HG03378 (cell line): ENCODE results near the gene PHKG2.
A peak's percentile ranks its signal among the peaks of the same experiment; 100 is the strongest.

Experiments used
- ATAC-seq: cut with Tn5 transposase; IDR thresholded peaks from one replicate; pipeline ENCODE4 v1.9.1; 2021; ENCODE audit warnings: mild to moderate bottlenecking, moderate library complexity; ENCODE audit not compliant: unreplicated experiment

Gene PHKG2

DNA sequence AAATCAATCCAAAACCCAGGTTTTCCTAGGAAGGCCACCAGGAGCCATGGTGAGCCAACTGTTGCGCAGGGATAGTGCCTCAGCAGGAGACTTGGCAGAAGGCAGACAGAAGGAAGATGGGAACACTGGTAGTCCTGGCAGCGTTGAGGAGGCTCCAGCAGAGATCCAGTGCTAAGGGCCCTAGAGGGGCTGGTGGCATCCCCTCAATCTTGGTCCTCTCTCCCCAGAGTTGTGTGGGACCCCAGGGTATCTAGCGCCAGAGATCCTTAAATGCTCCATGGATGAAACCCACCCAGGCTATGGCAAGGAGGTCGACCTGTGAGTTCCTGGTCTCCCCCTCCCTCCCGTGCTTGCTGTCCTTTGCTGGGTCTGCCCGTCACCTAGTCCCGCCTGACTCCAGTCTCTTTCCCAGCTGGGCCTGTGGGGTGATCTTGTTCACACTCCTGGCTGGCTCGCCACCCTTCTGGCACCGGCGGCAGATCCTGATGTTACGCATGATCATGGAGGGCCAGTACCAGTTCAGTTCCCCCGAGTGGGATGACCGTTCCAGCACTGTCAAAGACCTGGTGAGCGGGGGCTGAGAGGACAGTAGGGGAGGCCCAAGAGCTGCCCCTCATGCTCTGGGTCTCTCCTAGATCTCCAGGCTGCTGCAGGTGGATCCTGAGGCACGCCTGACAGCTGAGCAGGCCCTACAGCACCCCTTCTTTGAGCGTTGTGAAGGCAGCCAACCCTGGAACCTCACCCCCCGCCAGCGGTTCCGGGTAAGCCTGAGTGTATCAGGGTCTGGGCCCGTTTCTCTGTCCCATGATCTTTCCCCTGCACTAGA is 7.9 kb downstream of the PHKG2 start:
- ATAC-seq = no peak

DNA sequence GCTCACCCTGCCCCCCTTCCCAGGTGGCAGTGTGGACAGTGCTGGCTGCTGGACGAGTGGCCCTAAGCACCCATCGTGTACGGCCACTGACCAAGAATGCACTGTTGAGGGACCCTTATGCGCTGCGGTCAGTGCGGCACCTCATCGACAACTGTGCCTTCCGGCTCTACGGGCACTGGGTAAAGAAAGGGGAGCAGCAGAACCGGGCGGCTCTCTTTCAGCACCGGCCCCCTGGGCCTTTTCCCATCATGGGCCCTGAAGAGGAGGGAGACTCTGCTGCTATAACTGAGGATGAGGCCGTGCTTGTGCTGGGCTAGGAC is 8.5 kb downstream of the PHKG2 start:
- no peak for ATAC-seq

DNA sequence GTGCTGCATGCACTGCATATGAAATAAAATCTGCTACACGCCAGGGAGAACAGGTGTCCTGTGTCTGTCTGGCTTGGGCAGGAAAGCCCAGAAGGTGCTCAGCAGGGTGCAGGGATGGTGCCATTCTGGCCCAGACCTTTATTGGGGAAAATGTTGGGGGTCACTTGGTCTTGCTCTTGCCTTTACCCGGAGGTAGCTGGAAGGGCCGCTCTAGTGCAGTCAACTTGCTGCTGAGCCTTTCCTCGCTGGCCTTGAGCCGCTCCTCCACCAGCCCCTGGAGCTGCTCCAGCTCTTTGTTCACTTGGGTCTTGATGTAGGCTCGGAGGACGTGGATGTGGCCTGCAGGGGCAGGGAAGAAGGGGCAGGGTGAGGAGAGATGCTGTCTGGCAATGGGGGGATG is 9.1 kb downstream of the PHKG2 start:
- ATAC-seq = no peak

DNA sequence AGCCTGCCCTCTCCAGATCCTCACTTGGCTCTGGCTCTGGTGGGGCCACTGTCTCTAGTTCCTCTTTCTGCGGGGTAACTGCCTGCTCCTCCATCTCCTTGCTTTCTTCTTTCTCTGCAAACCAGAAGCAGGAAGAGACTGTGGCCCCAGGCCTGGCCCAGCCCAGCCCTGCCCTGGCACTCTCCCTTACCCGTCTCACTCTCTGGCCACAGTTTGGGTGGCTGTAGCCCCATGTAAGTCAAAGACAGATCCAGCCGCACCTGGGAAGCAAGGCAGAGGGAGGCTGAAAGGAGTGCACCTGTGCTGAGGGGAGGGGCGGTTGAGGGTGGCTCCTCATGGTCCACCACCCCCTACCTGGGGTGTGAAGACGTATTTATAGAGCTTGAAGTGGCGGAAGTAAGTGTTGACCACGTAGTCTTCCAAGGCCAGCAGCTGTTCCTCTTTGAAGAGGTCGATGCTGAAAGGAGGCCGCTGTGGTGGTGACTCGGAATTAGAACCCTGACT is 10.8 kb downstream of the PHKG2 start:
- no peak for ATAC-seq

DNA sequence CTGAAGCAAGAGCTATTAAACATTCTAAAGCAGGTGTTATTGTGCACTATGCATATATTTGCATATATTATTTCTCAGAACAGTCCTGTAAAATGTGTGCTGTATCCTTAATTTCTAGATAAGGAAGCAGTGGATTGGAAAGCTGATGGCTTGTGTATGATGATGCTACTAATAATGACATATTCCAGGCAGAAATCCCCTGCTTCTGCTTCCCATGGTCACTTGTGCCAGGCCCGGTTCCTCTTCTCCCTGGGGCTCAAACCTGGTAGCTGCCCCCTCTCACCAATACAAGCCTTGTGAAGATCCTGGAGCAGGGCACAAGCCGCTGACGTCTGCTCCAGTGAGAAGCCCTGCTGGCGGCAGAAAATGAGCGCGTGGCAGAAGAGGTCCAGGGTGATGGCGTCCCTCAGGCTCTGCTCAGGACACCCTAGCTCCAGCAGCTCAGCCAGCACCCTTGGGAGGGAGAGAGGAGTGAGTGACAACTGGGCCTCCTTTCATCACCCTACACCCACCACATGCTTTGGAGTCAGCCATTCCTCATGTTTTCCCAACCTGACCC is 11.9 kb downstream of the PHKG2 start:
- ATAC-seq = no peak

DNA sequence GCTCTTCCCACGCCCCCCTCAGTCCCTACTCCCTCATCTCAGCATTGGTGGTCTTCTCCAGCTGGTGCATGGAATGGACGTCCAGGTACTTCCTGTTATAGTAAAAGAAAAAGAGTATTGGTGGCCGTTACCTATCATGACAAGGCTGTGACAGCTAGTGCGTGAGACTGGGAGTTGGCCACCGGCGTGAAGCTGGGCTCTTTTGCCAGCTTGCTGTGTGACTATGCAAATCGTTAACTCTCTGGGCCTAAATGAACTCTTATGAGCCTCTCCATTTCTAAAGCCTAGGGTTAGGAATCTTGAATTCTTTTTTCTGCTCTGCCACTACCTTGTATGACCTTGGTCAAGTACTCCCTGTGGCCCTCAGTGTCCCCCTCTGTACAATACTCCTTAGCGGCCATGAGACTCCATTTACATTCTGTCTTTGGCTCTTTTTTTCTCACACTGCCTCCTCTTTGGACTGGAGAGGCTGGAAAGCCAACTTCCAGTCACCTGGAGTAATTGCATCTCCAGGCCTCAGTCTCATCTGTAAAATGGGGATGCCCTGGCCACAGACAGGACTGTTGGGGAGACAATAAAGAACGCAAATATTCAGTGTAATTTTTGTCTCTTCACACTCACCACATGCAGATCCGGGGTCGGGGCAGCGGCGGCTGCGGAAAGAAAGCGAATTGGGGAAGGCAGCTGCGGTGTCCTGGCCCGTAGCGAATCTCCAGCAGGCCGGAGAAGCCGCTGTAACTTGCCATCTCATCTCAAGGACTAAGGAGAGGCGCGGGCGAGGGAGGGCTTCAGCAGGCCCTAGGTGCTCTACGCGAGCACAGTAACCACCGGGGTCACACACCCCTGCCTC is 12.6 kb downstream of the PHKG2 start:
- ATAC-seq = no peak

DNA sequence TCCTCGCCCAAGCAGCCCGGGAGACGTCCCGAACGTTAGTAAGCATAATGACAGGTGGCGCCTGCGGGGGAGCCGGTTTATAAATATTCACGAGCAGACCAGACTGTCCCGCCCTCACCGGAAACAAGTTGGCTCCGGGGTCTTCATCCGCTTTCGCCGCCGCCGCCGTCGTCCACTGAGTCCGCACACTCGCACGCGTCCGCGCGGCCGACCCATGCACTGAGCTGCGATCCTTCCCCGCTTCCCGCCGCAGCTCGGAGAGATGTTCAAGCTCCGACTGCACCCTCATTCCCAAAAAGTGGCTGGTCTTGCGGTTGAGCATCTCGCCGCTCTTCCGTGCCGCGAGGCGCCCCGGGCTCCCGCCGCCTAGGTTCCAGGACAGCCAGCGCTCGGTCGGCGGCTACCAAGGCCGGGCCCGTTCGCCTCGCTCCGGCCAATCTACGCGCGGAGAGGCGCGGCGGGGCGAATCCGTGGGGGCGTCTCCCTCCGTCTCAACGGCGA is 13.3 kb downstream of the PHKG2 start:
- ATAC-seq = peak; percentile 1

DNA sequence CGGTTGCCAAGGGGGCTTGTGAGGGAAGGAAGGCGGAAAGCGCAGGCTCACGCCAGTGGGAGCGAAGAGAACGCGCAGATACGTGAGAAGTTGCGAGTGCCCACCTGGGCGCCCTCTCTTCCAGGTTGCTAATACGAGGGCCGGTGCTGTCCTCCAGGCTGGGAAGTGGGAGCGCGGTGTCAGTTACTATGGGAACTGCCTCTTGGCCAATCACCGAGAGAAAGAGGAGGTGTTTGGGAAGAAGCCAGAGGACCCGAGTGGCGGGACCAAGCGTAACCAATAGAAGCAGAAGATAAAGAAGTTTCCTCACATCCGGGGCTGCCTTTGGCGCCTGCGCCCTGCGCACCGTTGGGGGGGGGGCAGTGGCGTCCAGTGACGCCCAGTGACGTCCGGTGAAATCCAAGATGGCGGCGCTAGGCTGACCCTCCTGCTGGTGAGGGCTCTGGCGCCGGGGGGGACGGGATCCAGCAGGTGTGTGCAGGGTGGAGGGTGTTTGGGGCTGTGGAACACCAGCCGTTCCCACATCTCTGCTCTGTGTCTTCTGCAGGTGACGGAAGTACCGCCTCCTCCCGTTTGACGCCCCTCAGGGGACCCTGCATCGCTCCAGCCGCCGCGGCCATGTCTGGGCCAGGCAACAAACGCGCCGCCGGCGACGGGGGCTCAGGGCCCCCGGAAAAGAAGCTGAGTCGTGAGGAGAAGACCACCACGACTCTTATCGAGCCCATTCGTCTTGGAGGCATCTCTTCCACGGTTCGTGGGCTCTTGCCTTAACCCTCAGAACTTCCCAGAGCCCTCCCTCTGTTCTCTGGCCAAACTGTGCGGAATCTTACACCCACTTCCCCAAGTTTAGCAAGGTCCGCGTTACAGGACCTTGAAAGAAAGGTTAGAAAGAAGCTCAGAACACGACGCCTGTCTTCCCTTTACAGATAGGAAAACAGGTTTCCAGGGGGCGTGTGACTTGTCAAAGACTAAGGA is 14.0 kb downstream of the PHKG2 start, which contains the start of the genes CFAP119 and RNF40:
CFAP119 (minus strand) TSS at position 135 of the 975 bp plus-strand sequence. CDS start 314 bp downstream, outside the sequence.
RNF40 (plus strand) TSS at position 395 of the 975 bp plus-strand sequence; CDS start at position 619, 224 bp downstream.
- peak; percentile 78 for ATAC-seq

DNA sequence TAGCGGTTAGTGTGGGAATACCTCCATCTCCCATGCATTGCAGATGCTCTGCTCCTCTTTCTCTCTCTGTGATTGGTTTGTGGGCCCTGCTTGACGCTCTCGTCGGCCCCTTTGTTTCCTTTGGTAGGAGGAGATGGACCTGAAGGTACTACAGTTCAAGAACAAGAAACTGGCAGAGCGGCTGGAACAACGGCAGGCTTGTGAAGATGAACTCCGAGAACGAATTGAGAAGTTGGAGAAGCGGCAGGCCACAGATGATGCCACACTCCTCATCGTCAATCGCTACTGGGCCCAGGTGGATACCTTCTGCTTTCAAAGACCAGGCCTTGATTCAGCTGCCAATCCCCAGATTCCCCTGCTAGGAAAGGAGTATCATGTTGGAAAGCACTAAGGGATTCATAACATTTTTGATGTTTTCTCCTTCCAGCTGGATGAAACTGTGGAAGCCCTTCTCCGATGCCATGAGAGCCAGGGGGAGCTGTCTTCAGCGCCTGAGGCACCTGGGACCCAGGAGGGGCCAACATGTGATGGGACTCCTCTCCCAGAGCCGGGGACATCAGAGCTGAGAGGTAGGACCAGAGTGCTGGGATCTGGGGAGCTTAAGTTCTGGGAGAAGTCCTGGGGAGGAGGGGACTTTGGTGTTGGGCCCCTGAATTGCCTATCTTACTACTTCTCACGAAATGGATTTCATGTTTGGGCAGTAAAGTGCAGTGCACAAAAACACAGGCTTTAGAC is 14.9 kb downstream of the PHKG2 start:
- no peak for ATAC-seq

DNA sequence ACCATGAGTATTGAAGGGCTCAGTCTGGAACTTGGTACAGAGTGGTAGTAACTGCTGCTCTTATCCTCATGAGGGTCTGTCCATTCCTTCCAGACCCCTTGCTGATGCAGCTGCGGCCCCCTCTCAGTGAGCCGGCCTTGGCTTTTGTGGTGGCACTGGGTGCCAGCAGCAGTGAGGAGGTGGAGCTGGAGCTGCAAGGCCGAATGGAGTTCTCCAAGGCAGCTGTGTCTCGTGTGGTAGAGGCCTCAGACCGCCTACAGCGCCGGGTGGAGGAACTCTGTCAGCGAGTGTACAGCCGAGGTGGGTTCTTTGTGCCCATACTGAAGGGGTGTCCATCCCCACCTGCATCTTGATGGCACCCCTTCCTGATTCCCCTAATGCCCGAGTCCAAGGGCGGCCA is 15.9 kb downstream of the PHKG2 start:
- no peak for ATAC-seq

DNA sequence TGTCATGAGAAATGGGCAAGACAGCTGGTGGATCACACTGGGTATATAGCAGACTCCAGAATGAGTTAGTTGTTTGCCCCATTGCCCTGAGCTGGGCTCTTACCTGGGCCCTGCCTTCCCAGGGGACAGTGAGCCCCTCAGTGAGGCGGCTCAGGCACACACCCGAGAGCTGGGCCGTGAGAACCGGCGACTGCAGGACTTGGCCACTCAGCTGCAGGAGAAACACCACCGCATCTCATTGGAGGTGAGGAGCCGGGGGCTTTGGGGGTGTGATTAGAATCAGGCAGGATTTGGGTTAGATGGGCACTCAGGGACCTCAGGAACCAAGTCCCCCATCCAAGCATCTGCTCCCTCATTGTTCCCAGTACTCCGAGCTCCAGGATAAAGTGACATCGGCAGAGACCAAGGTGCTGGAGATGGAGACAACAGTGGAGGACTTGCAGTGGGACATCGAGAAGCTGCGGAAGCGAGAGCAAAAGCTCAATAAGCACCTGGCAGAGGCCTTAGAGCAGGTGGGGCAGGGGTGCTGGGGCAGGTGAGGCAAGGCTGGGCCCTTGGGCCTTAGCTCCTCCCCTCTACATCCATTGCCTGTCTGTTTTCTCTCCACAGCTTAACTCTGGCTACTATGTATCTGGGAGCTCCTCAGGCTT is 16.7 kb downstream of the PHKG2 start:
- no peak for ATAC-seq

DNA sequence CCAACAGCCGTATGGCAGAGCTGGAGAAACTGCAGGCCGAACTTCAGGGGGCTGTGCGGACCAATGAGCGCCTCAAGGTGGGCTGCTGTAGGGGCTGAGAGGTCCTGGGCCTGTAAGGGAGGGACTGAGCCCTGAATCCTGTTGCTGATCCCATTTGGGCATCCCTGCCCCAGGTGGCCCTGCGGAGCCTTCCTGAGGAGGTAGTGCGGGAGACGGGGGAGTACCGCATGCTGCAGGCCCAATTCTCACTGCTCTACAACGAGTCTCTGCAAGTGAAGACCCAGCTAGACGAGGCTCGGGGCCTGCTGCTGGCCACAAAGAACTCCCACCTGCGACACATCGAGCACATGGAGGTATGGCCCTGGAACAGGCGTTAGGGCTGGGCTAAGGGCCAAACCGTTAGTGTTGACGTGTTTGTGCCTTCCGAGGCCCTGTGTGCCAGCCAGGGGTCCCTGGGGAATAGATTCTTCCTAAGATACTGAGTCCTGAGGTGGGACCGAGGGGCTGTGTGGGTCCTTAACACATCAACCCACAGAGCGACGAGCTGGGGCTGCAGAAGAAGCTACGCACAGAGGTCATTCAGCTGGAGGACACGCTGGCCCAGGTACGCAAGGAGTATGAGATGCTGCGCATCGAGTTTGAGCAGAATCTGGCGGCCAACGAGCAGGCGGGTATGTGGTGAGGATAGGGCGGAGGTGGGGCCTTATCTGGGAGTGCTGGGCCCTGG is 18.1 kb downstream of the PHKG2 start:
- ATAC-seq = no peak

DNA sequence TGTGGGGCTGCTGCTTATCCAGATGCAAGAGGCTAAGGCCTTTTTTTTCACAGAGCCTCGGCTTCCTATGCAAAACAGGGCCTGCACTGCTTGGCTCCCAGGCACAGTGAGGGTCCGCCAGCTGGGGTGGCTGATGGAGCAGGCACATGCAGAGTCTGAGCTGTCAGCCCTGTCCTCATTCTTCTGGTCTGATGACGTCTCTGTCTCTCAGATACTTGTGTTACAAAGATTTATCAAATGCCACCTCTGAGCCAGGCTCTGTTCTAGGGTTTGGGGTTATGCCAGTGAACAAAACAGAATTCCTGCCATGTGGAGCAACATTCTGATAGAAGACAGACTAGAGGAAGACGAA is 18.7 kb downstream of the PHKG2 start:
- no peak for ATAC-seq

DNA sequence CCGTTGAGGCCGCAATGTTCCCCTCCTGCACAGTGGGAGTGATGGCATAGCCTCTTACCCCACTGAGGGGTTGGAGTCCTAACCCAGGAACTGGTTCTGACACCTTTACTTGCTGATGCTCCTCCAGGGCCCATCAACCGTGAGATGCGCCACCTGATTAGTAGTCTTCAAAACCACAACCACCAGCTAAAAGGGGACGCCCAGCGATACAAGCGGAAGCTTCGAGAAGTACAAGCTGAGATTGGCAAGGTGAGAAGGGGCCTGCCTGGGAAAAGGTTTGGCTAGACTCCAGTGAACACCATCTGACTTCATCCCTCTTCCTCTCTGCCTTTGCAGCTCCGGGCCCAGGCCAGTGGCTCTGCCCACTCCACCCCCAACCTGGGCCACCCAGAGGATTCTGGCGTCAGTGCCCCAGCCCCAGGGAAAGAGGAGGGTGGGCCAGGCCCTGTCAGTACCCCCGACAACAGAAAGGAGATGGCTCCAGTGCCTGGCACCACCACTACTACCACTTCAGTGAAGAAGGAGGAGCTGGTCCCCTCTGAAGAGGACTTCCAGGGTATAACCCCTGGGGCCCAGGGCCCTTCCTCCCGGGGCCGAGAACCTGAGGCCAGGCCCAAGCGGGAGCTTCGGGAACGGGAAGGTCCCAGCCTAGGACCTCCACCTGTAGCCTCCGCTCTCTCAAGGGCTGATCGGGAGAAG is 19.7 kb downstream of the PHKG2 start:
- no peak for ATAC-seq

DNA sequence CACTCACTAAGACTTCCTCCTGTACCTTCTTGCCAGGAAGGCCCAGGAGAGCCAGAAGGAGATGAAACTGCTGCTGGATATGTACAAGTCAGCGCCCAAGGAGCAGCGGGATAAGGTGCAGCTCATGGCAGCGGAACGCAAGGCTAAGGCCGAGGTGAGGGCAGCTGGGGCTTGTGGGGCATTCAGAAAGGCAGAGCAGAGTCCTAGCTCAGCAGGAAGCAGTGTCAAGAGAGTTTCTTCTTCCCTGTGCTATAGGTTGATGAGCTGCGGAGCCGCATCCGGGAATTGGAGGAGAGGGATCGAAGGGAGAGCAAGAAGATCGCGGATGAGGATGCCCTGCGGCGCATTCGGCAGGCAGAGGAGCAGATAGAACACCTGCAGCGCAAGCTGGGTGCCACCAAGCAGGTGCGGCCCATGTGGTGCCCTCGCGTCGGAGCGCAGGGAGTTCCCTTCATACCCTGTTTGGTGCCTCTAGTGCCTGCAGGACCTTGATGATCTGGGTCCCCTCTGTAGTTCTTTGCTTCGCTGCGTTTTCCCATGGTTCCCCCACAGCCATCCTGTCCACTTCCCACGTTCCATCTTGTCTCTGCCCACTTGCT is 20.5 kb downstream of the PHKG2 start:
- no peak for ATAC-seq

DNA sequence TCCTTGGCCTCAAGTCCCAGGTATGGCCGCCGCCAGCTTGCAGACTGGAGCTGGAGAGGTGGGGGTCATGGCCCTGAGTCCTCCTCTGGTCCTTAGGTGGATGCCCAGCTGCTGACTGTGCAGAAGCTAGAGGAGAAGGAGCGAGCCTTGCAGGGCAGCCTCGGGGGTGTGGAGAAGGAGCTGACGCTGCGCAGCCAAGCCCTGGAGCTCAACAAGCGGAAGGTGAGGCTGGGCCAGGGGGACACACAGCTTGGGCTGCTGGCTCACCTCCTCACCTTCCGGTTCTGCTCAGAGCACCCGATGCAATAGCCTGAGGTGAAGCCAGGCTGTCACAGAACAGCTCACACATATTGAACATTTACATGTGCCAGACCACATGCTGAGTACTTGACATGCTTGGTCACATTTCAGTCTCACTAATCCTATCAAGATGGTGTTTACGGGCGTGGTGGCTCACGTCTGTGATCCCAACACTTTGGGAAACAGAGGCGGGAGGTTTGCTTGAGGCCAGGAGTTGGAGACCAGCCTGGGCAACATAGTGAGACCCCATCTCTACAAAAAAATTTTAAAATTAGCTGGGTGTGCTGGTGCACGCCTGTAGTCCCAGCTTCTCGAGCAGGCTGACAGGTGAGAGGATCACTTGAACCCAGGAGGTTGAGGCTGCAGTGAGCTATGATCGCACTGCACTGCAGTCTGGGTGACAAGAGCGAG is 21.3 kb downstream of the PHKG2 start:
- no peak for ATAC-seq

DNA sequence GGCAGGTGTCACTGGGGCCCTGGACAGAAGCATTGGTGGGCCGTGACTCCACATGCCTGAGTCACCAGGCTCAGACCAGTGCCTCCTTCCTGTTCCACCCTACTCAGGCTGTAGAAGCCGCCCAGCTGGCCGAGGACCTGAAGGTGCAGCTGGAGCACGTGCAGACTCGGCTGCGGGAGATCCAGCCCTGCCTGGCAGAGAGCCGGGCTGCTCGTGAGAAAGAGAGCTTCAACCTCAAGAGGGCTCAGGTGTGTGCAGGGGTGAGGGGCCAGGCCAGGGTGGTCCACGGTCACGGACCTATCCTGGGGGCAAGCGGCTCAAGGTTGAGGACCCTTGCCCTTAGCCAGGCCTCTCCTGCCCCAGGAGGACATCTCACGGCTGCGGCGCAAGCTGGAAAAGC is 23.5 kb downstream of the PHKG2 start:
- ATAC-seq = no peak
